Measurements from ENCODE around the gene ZNF839. TPM values are rescaled to one million over a fixed set of nuclear protein-coding genes. Genes with fewer than 3 reads are reported as not detected.
"Not testable (repeated sequence)": the region's sequence is repeated elsewhere in the genome, so short reads cannot be mapped to it uniquely, and the experiment has no call there.

ZNF839 gene
- total RNA-seq, 1 donor from 2014 or later: 10.1 TPM

GRCh38 chr14:102346645-102347044 is 27.1 kb downstream of the ZNF839 start:
- Histone ChIP-seq H3K36me3 (peaks cover 81% of the 10 kb centered on the region), H3K4me1 (peaks cover 7% of the 10 kb centered on the region), H3K27me3 (no peaks in the 10 kb centered on the region), H3K9me3 (no peaks in the 10 kb centered on the region), H3K27ac (no peak overlapping the region), H3K4me3 (no peak overlapping the region)
- DNase-seq (no peak), ATAC-seq (no peak)
- TF ChIP-seq, protein P1, sequence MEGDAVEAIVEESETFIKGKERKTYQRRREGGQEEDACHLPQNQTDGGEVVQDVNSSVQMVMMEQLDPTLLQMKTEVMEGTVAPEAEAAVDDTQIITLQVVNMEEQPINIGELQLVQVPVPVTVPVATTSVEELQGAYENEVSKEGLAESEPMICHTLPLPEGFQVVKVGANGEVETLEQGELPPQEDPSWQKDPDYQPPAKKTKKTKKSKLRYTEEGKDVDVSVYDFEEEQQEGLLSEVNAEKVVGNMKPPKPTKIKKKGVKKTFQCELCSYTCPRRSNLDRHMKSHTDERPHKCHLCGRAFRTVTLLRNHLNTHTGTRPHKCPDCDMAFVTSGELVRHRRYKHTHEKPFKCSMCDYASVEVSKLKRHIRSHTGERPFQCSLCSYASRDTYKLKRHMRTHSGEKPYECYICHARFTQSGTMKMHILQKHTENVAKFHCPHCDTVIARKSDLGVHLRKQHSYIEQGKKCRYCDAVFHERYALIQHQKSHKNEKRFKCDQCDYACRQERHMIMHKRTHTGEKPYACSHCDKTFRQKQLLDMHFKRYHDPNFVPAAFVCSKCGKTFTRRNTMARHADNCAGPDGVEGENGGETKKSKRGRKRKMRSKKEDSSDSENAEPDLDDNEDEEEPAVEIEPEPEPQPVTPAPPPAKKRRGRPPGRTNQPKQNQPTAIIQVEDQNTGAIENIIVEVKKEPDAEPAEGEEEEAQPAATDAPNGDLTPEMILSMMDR (IDR thresholded peaks at IDR 0.05): no peak
- intact Hi-C loops (cut with DNase I): no loop called here

DNA sequence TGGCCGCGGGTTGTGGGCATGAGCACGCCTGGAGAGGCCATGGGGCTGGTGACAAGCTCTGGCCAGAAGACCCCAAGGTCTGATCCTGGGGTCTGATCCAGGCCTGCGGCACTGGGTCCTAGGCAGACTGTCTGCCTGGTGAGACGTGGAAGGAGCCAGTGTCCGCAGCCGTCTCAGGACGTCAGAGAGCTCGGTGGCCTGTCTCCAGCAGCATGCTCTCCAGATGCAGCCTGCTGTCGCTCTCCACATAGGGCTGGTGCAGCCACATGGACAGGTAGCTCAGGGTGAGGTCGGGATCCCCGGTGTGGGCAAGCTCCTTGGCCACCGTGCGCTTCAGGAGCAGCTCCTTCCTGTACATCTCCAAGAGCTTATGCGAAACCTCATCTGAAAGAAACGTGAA is 28.8 kb downstream of the ZNF839 start:
- TF ChIP-seq, protein P1 (IDR thresholded peaks at IDR 0.05): no peak
- Histone ChIP-seq H3K9me3 (no peaks in the 10 kb centered on the region), H3K27ac (no peak overlapping the region), H3K36me3 (peaks cover 82% of the 10 kb centered on the region), H3K27me3 (no peaks in the 10 kb centered on the region), H3K4me3 (no peak overlapping the region), H3K4me1 (peaks cover 9% of the 10 kb centered on the region)
- intact Hi-C loops (cut with DNase I): no loop called here
- DNase-seq: no peak
- no peak for ATAC-seq

DNA sequence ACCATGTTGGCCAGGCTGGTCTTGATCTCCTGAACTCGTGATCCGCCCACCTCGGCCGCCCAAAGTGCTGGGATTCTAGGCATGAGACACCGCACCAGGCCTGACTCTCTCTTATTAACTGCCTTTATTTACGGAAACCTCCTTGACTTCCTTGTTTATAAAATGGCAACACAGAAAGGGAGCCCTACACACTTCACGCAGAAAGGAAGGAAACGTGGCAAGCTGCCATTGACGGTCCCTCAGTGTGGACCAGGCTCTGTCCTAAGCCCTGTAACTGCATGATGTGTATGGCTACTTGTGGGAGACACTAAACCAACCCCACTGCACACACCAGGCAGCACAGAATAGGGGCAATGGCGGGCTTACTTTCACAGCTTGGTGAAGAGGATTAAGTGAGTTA is 31.5 kb downstream of the ZNF839 start:
- intact Hi-C loops (cut with DNase I): no loop called here
- Histone ChIP-seq H3K4me1 (peaks cover 9% of the 10 kb centered on the region), H3K9me3 (no peaks in the 10 kb centered on the region), H3K36me3 (peaks cover 82% of the 10 kb centered on the region), H3K27me3 (no peaks in the 10 kb centered on the region), H3K27ac (peak overlapping the region; percentile 42), H3K4me3 (no peak overlapping the region)
- DNase-seq (no peak), ATAC-seq (peak; percentile 70)
- TF ChIP-seq, protein P1 (IDR thresholded peaks at IDR 0.05): no peak

GRCh38 chr14:102351593-102351992 is 32.0 kb downstream of the ZNF839 start:
- peak overlapping the region; percentile 42 for H3K27ac ChIP-seq
- H3K36me3 ChIP-seq: peaks cover 82% of the 10 kb centered on the region
- H3K4me3 ChIP-seq; DNase-seq; ATAC-seq; H3K27me3 ChIP-seq; intact Hi-C loops (cut with DNase I); H3K4me1 ChIP-seq; H3K9me3 ChIP-seq: not testable (repeated sequence)

- ATAC-seq: no peak
- Histone ChIP-seq H3K27me3 (no peaks in the 10 kb centered on the region), H3K27ac (no peak overlapping the region), H3K4me3 (no peak overlapping the region), H3K9me3 (no peaks in the 10 kb centered on the region), H3K36me3 (peaks cover 84% of the 10 kb centered on the region), H3K4me1 (peaks cover 9% of the 10 kb centered on the region)
- intact Hi-C loops (cut with DNase I): no loop called here
- no peak for DNase-seq
- TF ChIP-seq, protein P1 (IDR thresholded peaks at IDR 0.05): no peak
Observed at GRCh38 chr14:102352213-102352612, 32.7 kb downstream of the ZNF839 start.

DNA sequence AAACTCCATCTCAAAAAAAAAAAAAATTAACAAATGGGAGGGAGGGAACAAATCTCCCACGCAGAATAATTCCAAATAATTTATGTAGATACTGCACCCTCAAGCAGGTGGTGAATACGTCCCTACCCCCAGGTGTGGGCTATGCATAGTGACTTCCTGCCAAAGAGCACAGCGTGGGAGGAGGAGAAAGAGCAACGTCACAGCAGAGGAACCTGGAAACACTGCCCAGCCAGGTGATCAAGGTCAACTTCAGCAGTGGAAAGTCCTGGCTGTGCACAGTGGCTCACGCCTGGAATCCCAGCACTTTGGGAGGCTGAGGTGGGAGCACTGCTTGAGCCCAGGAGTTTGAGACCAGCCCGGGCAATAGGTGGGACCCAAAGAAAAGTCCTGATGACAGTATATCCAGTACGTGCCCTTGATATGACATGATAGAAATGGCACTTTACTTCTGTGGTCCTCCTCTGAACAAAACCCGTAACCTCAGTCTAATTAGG is 33.6 kb downstream of the ZNF839 start:
- intact Hi-C loops (cut with DNase I): no loop called here
- peaks cover 84% of the 10 kb centered on the region for H3K36me3 ChIP-seq

More for the DNA sequence above, 33.6 kb downstream of the ZNF839 start:
- H3K4me1 ChIP-seq: peaks cover 9% of the 10 kb centered on the region
- H3K4me3 ChIP-seq: no peak overlapping the region
- TF ChIP-seq, protein P1 (IDR thresholded peaks at IDR 0.05): no peak
- no peak for ATAC-seq
- DNase-seq: no peak
- no peaks in the 10 kb centered on the region for H3K9me3 ChIP-seq
- no peaks in the 10 kb centered on the region for H3K27me3 ChIP-seq
- H3K27ac ChIP-seq: no peak overlapping the region
